Activated T-cell treated with anti-CD3 and anti-CD28 coated beads, Interleukin-2, amount 50 U/mL, for 24 hours (primary cell): ENCODE results near the gene PLPPR4.

ENCODE experiments used
- DNase-seq: peaks from one replicate; pipeline ENCODE4 v3.0.0-alpha.2; 2020
- H3K27ac Mint-ChIP-seq: 2 replicates; pipeline ENCODE4 v1.8.0; 2020; ENCODE audit warnings: mild to moderate bottlenecking, mixed read lengths
- H3K27me3 Mint-ChIP-seq: 2 replicates; pipeline ENCODE4 v1.8.0; 2020; ENCODE audit warnings: mixed read lengths
- H3K36me3 Mint-ChIP-seq: 2 replicates; pipeline ENCODE4 v1.8.0; 2020; ENCODE audit warnings: low read depth, mixed read lengths
- H3K4me1 Mint-ChIP-seq: 2 replicates; pipeline ENCODE4 v1.8.0; 2020; ENCODE audit warnings: low read depth, mixed read lengths
- H3K4me3 Mint-ChIP-seq: 2 replicates; pipeline ENCODE4 v1.8.0; 2020; ENCODE audit warnings: mild to moderate bottlenecking, moderate library complexity, mixed read lengths
- H3K9me3 Mint-ChIP-seq: 2 replicates; pipeline ENCODE4 v1.8.0; 2020; ENCODE audit warnings: mixed read lengths

PLPPR4 gene

GRCh38 chr1:99264201-99265021, at the start of gene PLPPR4:
Gene PLPPR4 (plus strand): TSS chr1:99264492. CDS start chr1:99264594, 102 bp downstream.
- peaks cover 47% of the 10 kb centered on the region for H3K27me3 Mint-ChIP-seq
- peak within 1 kb of the TSS; percentile 28 for H3K4me3 Mint-ChIP-seq
- H3K36me3 Mint-ChIP-seq = no peaks in the 10 kb centered on the region
- H3K9me3 Mint-ChIP-seq = no peaks in the 10 kb centered on the region
- no peak for DNase-seq
- peaks cover 4% of the 10 kb centered on the region for H3K4me1 Mint-ChIP-seq
- no peak within 1 kb of the TSS for H3K27ac Mint-ChIP-seq

GRCh38 chr1:99216956-99217355, 47.3 kb upstream of the PLPPR4 start:
- H3K27ac Mint-ChIP-seq = no peak overlapping the region
- H3K4me3 Mint-ChIP-seq = no peak overlapping the region
- no peak for DNase-seq
- H3K4me1 Mint-ChIP-seq = no peaks in the 10 kb centered on the region
- H3K36me3 Mint-ChIP-seq = no peaks in the 10 kb centered on the region
- H3K9me3 Mint-ChIP-seq = peaks cover 12% of the 10 kb centered on the region
- peaks cover 12% of the 10 kb centered on the region for H3K27me3 Mint-ChIP-seq

- Mint-ChIP-seq H3K27me3 (peaks cover 12% of the 10 kb centered on the region), H3K4me3 (no peak overlapping the region), H3K9me3 (peaks cover 12% of the 10 kb centered on the region), H3K36me3 (no peaks in the 10 kb centered on the region), H3K4me1 (no peaks in the 10 kb centered on the region), H3K27ac (no peak overlapping the region)
- DNase-seq = no peak
These were observed 46.7 kb upstream of the PLPPR4 start for GRCh38 chr1:99217599-99217998.

GRCh38 chr1:99218572-99218971, 45.7 kb upstream of the PLPPR4 start:
- Mint-ChIP-seq H3K27me3 (peaks cover 15% of the 10 kb centered on the region), H3K4me3 (no peak overlapping the region), H3K9me3 (peaks cover 12% of the 10 kb centered on the region), H3K27ac (no peak overlapping the region), H3K4me1 (no peaks in the 10 kb centered on the region), H3K36me3 (no peaks in the 10 kb centered on the region)
- no peak for DNase-seq

GRCh38 chr1:99218999-99219398, 45.3 kb upstream of the PLPPR4 start:
- no peak overlapping the region for H3K27ac Mint-ChIP-seq
- no peaks in the 10 kb centered on the region for H3K36me3 Mint-ChIP-seq
- no peak overlapping the region for H3K4me3 Mint-ChIP-seq
- H3K27me3 Mint-ChIP-seq = peaks cover 14% of the 10 kb centered on the region
- H3K4me1 Mint-ChIP-seq = no peaks in the 10 kb centered on the region
- peaks cover 12% of the 10 kb centered on the region for H3K9me3 Mint-ChIP-seq
- no peak for DNase-seq

GRCh38 chr1:99227056-99227897, 37.0 kb upstream of the PLPPR4 start:
- Mint-ChIP-seq H3K4me1 (no peaks in the 10 kb centered on the region), H3K4me3 (no peak overlapping the region), H3K36me3 (no peaks in the 10 kb centered on the region), H3K27ac (no peak overlapping the region), H3K27me3 (peaks cover 15% of the 10 kb centered on the region), H3K9me3 (no peaks in the 10 kb centered on the region)
- no peak for DNase-seq

- H3K27me3 Mint-ChIP-seq = peaks cover 17% of the 10 kb centered on the region
- H3K36me3 Mint-ChIP-seq = no peaks in the 10 kb centered on the region
- H3K4me1 Mint-ChIP-seq = no peaks in the 10 kb centered on the region
- no peak overlapping the region for H3K4me3 Mint-ChIP-seq
- DNase-seq = no peak
- H3K9me3 Mint-ChIP-seq = no peaks in the 10 kb centered on the region
- no peak overlapping the region for H3K27ac Mint-ChIP-seq
These were observed 36.1 kb upstream of the PLPPR4 start for GRCh38 chr1:99228153-99228552.

- H3K4me1 Mint-ChIP-seq = no peaks in the 10 kb centered on the region
- peaks cover 14% of the 10 kb centered on the region for H3K27me3 Mint-ChIP-seq
- no peak overlapping the region for H3K4me3 Mint-ChIP-seq
- H3K9me3 Mint-ChIP-seq = no peaks in the 10 kb centered on the region
- no peaks in the 10 kb centered on the region for H3K36me3 Mint-ChIP-seq
- no peak for DNase-seq
- no peak overlapping the region for H3K27ac Mint-ChIP-seq
These were observed 35.2 kb upstream of the PLPPR4 start for GRCh38 chr1:99229122-99229521.

GRCh38 chr1:99230695-99231094, 33.6 kb upstream of the PLPPR4 start:
- H3K36me3 Mint-ChIP-seq = no peaks in the 10 kb centered on the region
- H3K27me3 Mint-ChIP-seq = peaks cover 7% of the 10 kb centered on the region
- DNase-seq = no peak
- no peak overlapping the region for H3K27ac Mint-ChIP-seq
- no peaks in the 10 kb centered on the region for H3K4me1 Mint-ChIP-seq
- no peak overlapping the region for H3K4me3 Mint-ChIP-seq
- no peaks in the 10 kb centered on the region for H3K9me3 Mint-ChIP-seq

GRCh38 chr1:99232172-99232571, 32.1 kb upstream of the PLPPR4 start:
- Mint-ChIP-seq H3K4me1 (no peaks in the 10 kb centered on the region), H3K27ac (no peak overlapping the region), H3K4me3 (no peak overlapping the region), H3K27me3 (peaks cover 7% of the 10 kb centered on the region), H3K9me3 (no peaks in the 10 kb centered on the region), H3K36me3 (no peaks in the 10 kb centered on the region)
- no peak for DNase-seq

GRCh38 chr1:99233446-99233845, 30.8 kb upstream of the PLPPR4 start:
- Mint-ChIP-seq H3K4me1 (no peaks in the 10 kb centered on the region), H3K27ac (no peak overlapping the region), H3K9me3 (no peaks in the 10 kb centered on the region), H3K4me3 (no peak overlapping the region), H3K36me3 (no peaks in the 10 kb centered on the region), H3K27me3 (peaks cover 4% of the 10 kb centered on the region)
- DNase-seq = no peak

- H3K9me3 Mint-ChIP-seq = no peaks in the 10 kb centered on the region
- no peak overlapping the region for H3K27ac Mint-ChIP-seq
- no peaks in the 10 kb centered on the region for H3K36me3 Mint-ChIP-seq
- DNase-seq = no peak
- no peak overlapping the region for H3K4me3 Mint-ChIP-seq
- H3K27me3 Mint-ChIP-seq = peaks cover 2% of the 10 kb centered on the region
- H3K4me1 Mint-ChIP-seq = no peaks in the 10 kb centered on the region
These were observed 27.5 kb upstream of the PLPPR4 start for GRCh38 chr1:99236756-99237155.

- Mint-ChIP-seq H3K4me1 (no peaks in the 10 kb centered on the region), H3K36me3 (no peaks in the 10 kb centered on the region), H3K27me3 (no peaks in the 10 kb centered on the region), H3K27ac (no peak overlapping the region), H3K9me3 (no peaks in the 10 kb centered on the region), H3K4me3 (no peak overlapping the region)
- DNase-seq = no peak
These were observed 24.6 kb upstream of the PLPPR4 start for GRCh38 chr1:99239690-99240089.

GRCh38 chr1:99240621-99241020, 23.7 kb upstream of the PLPPR4 start:
- Mint-ChIP-seq H3K36me3 (no peaks in the 10 kb centered on the region), H3K4me3 (no peak overlapping the region)

GRCh38 chr1:99246152-99246551, 18.1 kb upstream of the PLPPR4 start:
- H3K27ac Mint-ChIP-seq = no peak overlapping the region
- DNase-seq = no peak
- peaks cover 2% of the 10 kb centered on the region for H3K9me3 Mint-ChIP-seq
- no peak overlapping the region for H3K4me3 Mint-ChIP-seq
- H3K27me3 Mint-ChIP-seq = peaks cover 3% of the 10 kb centered on the region
- no peaks in the 10 kb centered on the region for H3K4me1 Mint-ChIP-seq
- no peaks in the 10 kb centered on the region for H3K36me3 Mint-ChIP-seq

More at GRCh38 chr1:99240621-99241020, 23.7 kb upstream of the PLPPR4 start:
- Mint-ChIP-seq H3K27ac (no peak overlapping the region), H3K9me3 (no peaks in the 10 kb centered on the region), H3K27me3 (no peaks in the 10 kb centered on the region), H3K4me1 (no peaks in the 10 kb centered on the region)
- no peak for DNase-seq
